ENCODE measurements around the gene RELN.
"Not testable (repeated sequence)": the region's sequence is repeated elsewhere in the genome, so short reads cannot be mapped to it uniquely, and the experiment has no call there.

RELN gene

DNA sequence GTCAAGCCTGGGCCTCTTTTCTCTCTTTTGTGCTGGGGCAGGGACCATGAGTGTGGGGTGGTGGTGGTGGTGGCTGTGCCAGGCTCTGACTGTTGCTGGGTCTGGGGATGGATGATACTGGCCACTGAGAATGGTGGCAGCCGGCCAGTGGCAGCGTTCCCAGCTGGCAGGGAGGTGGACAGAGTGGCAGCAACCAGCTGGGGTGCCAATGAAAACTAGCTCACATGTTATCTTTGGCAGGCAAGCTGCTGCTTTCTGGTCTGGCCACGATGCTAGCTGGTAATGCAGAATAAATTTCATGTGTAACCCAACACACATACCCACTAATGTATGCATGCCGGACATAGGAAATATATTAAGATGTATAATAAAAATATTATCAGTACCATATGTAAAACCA is 448.4 kb downstream of the RELN start:
- DNase-seq, result no peak

DNA sequence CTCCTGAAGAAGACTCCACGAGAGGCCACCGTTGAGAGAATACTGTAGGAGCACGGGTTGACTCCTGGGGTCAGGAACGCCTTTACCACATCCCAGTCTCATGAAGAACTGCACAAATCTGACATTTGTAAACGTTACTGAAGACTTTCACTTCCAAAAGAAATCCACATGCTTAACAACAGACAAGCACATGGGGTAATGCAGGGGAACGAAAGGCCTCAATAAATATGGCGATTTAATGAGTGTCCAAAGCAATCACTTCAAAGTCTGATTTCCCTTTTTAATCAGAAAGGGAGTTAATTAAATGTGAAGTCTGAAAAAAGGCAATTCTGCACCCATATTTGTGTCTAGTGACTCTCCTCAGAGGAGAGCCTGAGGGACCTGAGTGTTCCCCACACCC is 449.1 kb downstream of the RELN start:
- no peak for DNase-seq

GRCh38 chr7:103539875-103540274 is 449.6 kb downstream of the RELN start:
- no peak for DNase-seq

DNA sequence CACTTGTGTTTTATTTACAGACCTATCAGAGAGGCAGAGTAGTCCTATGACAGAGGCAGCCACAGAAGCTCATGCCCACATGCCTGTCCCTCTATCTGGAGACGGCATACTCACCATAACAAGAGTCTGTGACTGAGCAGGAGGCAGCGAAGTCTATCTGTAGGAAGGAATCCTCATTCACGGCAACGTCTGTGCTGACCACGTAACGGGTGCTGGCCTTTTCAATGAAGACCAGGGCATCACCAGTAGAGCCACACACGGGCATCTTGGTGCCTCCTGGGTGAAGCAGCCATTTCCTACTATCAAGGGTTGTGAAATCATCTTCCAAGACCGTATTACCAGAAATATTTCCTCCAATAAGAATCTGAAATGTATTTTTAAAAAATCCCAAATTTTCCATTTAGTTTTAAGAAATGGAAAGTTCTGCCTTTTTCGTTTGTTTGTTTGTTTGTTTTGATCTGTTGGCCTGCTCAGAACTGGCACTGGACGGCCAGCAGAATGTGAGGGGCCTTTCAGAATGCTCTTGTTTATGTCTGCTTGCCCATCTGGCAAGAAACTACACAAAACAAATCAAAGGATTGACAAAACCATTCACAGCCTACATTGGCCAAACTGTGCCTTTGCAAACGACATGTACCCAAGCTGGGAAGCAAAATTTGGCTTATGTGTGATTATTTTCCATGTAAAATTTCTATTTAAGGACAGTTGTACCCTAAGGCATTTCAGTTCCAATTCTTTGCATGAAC is 450.3 kb downstream of the RELN start:
- DNase-seq, result no peak

GRCh38 chr7:103533761-103534160 is 455.7 kb downstream of the RELN start:
- DNase-seq, result no peak

DNA sequence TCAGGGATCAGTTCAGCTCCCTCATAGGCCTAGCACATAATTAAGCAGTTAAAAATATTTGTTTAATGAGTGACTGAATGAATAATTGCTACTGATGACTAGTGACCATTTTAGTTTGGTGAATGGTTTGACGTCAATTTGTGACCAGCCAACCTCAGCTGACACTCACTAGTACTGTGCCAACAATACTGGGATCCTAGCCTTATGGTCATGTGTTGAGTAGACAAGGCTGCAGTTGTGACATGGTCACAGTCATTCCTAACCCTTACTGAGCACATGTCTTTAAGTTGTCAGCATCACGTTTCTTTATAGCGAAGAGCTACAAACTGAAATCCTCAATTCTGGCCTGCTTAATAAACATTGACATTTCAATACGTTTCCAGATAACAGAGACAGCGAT is 456.5 kb downstream of the RELN start:
- DNase-seq, result no peak

GRCh38 chr7:103528152-103528551 is 461.3 kb downstream of the RELN start:
- no peak for DNase-seq

- no peak for DNase-seq
Observed at GRCh38 chr7:103525937-103526336, 463.5 kb downstream of the RELN start.

- no peak for DNase-seq
Observed at GRCh38 chr7:103524042-103524907, 465.2 kb downstream of the RELN start.

DNA sequence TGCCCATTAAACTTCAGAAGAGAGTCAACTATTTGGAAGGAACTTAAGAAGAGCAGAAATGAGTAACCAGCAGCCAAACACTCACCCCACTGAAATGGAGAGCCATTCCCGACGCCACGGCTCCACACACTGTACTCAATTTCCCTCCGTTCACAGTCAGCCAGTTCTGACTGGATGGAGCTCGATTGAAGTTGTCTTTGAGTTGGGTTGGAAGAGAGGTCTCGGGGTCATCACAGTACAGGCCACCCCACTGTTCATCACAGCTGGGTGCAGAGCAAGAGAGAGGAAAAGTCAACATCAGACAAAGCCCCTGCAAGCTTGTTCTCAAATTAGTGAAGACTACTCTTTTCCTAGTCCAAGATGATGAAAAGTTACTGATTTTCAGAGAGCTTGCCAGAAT is 467.5 kb downstream of the RELN start:
- no peak for DNase-seq

DNA sequence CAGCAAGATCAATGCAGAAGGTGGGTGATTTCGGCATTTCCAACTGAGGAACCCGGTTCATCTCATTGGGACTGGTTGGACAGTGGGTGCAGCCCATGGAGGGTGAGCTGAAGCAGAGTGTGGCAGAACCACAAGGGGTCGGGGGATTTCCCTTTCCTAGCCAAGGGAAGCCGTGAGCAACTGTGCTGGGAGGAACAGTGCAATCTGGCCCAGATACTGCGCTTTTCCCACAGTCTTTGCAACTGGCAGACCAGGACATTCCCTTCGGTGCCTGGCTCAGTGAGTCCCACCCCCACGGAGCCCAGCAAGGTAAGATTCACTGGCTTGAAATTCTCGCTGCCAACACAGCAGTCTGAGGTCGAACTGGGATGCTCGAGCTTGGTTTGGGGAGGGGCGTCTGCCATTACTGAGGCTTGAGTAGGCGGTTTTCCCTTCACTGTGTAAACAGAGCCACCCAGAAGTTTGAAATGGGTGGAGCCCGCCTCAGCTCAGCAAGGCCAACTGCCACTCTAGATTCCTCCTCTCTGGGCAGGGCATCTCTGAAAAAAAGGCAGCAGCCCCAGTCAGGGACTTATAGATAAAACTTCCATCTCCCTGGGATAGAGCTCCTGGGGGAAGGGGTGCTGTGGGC is 484.8 kb downstream of the RELN start:
- no peak for DNase-seq

GRCh38 chr7:103501206-103501605 is 488.3 kb downstream of the RELN start:
- no peak for DNase-seq

DNA sequence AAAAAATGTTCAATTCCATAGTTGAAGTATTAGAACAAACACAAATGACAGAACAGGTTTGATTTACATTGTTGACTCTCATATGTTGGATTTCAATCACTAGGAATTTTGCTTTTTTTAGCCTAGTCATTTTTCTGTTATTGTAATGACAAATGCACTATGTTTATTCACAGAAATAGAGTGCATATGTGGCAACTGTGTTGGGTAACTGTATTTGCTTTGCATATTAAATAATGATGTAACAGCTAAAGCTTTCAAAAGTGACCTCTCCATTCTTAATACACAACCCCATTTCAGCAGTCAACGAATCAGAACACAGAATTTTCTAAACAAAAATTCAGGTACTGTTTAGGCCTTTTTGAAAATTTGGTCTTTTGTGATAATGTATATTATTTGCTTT is 489.5 kb downstream of the RELN start:
- DNase-seq, result no peak

DNA sequence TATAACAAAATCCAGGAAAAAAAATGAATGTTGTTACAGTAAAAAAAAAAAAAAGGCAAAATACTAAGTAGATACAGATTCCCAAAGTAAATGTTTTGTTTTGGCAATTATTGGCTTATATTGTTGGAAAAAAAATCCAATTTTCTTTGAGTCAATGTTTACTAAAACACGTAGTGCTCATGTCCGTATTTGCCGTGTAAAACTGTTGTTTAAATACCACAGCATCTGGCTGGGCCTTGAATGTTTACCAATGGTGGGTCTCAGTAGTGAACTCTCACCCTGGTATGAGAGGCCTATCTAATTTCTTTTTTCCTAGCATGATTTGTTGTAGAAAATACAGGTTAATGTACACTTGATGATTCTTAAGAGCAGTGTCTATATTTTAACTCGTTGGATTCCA is 502.0 kb downstream of the RELN start:
- no peak for DNase-seq

- not testable (repeated sequence) for DNase-seq
Observed at GRCh38 chr7:103486873-103487272, 502.6 kb downstream of the RELN start.

DNA sequence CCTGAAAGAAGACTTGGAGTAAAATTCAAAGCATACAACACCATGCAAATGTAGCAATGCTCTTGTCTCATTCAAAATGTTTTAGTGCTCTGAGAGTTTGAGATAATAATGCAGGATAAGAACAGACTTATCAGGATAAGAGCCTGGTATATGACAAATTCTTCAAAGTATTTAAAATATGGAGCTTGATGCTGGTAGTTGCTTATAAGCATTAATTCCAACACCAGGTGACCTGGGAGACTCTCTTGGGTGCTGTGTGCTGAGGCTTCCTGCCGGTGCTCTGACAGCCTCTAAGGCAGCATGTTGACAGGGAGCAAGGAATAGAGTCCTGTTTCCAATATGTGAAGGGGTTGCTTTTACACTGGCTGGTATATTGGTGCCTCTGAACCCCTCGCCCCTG is 508.7 kb downstream of the RELN start:
- no peak for DNase-seq

GRCh38 chr7:103474956-103475355 is 514.5 kb downstream of the RELN start:
- DNase-seq, result no peak

- DNase-seq, result no peak
Observed at GRCh38 chr7:103469095-103469948, 520.1 kb downstream of the RELN start.

- no peak for DNase-seq
Observed at GRCh38 chr7:103466814-103467213, 522.6 kb downstream of the RELN start.

DNA sequence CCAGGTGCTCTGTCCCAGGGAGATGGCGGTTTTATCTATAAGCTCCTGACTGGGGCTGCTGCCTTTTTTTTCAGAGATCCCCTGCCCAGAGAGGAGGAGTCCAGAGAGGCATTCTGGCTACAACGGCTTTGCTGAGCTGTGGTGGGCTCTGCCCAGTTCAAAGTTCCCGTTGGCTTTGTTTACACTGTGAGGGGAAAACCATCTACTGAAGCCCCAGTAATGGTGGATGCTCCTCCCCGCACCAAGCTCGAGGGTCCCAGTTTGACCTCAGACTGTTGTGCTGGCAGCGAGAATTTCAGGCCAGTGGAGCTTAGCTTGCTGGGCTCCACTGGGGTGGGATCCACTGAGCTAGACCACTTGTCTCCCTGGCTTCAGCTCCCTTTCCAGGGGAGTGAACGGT is 527.1 kb downstream of the RELN start:
- no peak for DNase-seq

GRCh38 chr7:103447073-103447960 is 542.1 kb downstream of the RELN start:
- DNase-seq, result peak; percentile 63

DNA sequence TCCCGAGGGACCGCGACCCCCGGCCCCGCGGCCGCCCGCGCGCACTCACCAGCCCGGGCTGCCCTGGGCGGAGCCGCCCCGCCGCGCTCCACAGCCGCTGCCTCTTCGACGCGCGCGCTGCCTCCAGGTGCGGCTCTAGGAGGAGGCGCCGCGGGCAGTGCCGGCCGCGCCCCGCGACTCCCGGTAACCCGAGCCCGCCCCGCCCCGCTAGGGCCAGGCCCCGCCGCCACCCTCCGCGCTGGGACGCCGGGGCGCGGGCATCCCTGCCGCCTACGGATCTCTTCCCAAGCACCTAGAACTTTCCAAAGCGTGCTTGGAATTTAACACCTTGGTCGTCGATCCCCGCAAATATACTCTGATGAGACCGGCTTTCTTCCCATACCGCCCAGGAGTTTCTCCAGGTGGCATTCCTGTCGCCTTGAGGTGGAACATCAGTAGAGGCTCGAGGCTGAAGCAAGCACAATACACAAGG is 543.4 kb downstream of the RELN start, which contains the start of gene SLC26A5:
TSS of gene SLC26A5 (minus strand) at position 159 of the 472 bp plus-strand sequence. CDS start 24,693 bp downstream, outside the sequence.
- peak; percentile 33 for DNase-seq
